ENCODE results near the gene AXL. TPM values are rescaled to one million over a fixed set of nuclear protein-coding genes. Genes with fewer than 3 reads are reported as not detected.

Gene AXL
- total RNA-seq, 1 experiment from 2014 or later, result 107 TPM

- Mint-ChIP-seq H3K27me3 (ENCODE audit: unreplicated experiment) (no peaks in the 10 kb centered on the region), H3K4me1 (ENCODE audit: low read depth, unreplicated experiment) (peaks cover 13% of the 10 kb centered on the region), H3K36me3 (ENCODE audit: insufficient read depth, unreplicated experiment) (peaks cover 4% of the 10 kb centered on the region), H3K27ac (ENCODE audit: unreplicated experiment) (no peak overlapping the region), H3K9me3 (ENCODE audit: low read depth, unreplicated experiment) (no peaks in the 10 kb centered on the region), H3K4me3 (ENCODE audit: low read depth, unreplicated experiment) (no peak overlapping the region)
- BruUV-seq (replicated peaks), result no TSS peak
- no peak for TF ChIP-seq CTCF (IDR thresholded peaks at IDR 0.05; ENCODE audit: unreplicated experiment)
- intact Hi-C loops (cut with micrococcal nuclease; ENCODE audit: unreplicated experiment), result no loop called here
- CTCF ChIA-PET, result interaction anchor here (1.7 kb wide), 1 partner anchor 56 kb away, joined by 5 read pairs; no protein-coding TSS in a partner anchor
- no peak for DNase-seq
Observed at GRCh38 chr19:41205995-41206394, 13.0 kb upstream of the AXL start.

DNA sequence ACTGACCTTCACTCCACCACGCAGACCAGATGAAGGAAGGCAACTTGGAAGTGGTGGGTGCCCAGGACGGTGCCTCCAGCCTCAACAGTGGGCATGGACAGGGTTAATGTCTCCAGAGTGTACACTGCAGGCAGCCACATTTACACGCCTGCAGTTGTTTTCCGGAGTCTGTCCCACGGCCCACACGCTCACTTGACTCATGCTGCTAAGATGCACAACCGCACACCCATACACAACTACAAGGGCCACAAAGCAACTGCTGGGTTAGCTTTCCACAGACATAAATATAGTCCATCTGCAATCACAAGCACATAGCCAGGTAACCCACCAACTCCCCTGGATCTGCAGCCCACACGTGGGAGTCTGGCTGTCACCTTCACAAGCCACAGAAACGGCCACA, 12.6 kb upstream of the AXL start:
- Mint-ChIP-seq H3K27ac (ENCODE audit: unreplicated experiment) (no peak overlapping the region), H3K9me3 (ENCODE audit: low read depth, unreplicated experiment) (no peaks in the 10 kb centered on the region), H3K4me1 (ENCODE audit: low read depth, unreplicated experiment) (peaks cover 13% of the 10 kb centered on the region), H3K4me3 (ENCODE audit: low read depth, unreplicated experiment) (no peak overlapping the region), H3K27me3 (ENCODE audit: unreplicated experiment) (no peaks in the 10 kb centered on the region), H3K36me3 (ENCODE audit: insufficient read depth, unreplicated experiment) (peaks cover 4% of the 10 kb centered on the region)
- TF ChIP-seq CTCF (IDR thresholded peaks at IDR 0.05; ENCODE audit: unreplicated experiment), result no peak
- CTCF ChIA-PET, result interaction anchor here (1.7 kb wide), 1 partner anchor 56 kb away, joined by 5 read pairs; no protein-coding TSS in a partner anchor
- no TSS peak for BruUV-seq (replicated peaks)
- no peak for DNase-seq
- intact Hi-C loops (cut with micrococcal nuclease; ENCODE audit: unreplicated experiment), result no loop called here

- Mint-ChIP-seq H3K4me3 (ENCODE audit: low read depth, unreplicated experiment) (no peak overlapping the region), H3K9me3 (ENCODE audit: low read depth, unreplicated experiment) (no peaks in the 10 kb centered on the region), H3K27ac (ENCODE audit: unreplicated experiment) (no peak overlapping the region), H3K27me3 (ENCODE audit: unreplicated experiment) (no peaks in the 10 kb centered on the region), H3K36me3 (ENCODE audit: insufficient read depth, unreplicated experiment) (peaks cover 4% of the 10 kb centered on the region), H3K4me1 (ENCODE audit: low read depth, unreplicated experiment) (peaks cover 13% of the 10 kb centered on the region)
- BruUV-seq (replicated peaks), result TSS peak; percentile 34
- CTCF ChIA-PET, result interaction anchor here (0.6 to 1.7 kb wide), 4 partner anchors 43 to 486 kb away, joined by 3 to 5 read pairs (median 3); no protein-coding TSS in a partner anchor
- intact Hi-C loops (cut with micrococcal nuclease; ENCODE audit: unreplicated experiment), result no loop called here
- DNase-seq, result no peak
- TF ChIP-seq CTCF (IDR thresholded peaks at IDR 0.05; ENCODE audit: unreplicated experiment), result no peak
Observed at GRCh38 chr19:41206926-41207750, 11.9 kb upstream of the AXL start.

DNA sequence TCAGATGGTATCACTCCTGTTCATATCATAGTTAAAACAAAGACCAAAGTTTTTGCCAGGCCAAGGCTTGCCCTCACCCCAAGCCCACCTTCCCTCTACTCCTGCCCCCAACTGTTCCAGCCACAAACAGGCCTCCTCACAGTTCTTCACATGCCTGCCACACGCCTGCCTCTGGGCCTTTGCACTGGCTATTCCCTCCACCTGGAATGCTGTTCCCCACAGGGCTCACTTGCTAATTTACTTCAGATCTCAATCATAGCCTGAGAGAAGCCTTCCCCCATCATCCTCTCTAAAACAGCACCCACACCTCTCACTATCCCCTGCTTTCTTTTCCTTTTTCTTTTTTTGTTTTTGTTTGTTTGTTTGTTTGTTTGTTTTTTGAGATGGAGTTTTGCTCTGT, 4.9 kb upstream of the AXL start:
- DNase-seq, result no peak
- Mint-ChIP-seq H3K9me3 (ENCODE audit: low read depth, unreplicated experiment) (no peaks in the 10 kb centered on the region), H3K27ac (ENCODE audit: unreplicated experiment) (no peak overlapping the region), H3K36me3 (ENCODE audit: insufficient read depth, unreplicated experiment) (peaks cover 20% of the 10 kb centered on the region), H3K4me1 (ENCODE audit: low read depth, unreplicated experiment) (peaks cover 24% of the 10 kb centered on the region), H3K27me3 (ENCODE audit: unreplicated experiment) (no peaks in the 10 kb centered on the region), H3K4me3 (ENCODE audit: low read depth, unreplicated experiment) (no peak overlapping the region)
- CTCF ChIA-PET, result no interaction called here
- intact Hi-C loops (cut with micrococcal nuclease; ENCODE audit: unreplicated experiment), result no loop called here
- no peak for TF ChIP-seq CTCF (IDR thresholded peaks at IDR 0.05; ENCODE audit: unreplicated experiment)
- BruUV-seq (replicated peaks), result no TSS peak
